SK-N-SH (cell line): ENCODE measurements around the gene IPO8.

Source experiments
- NFIC ChIP-seq: IDR thresholded peaks from 2 replicates; pipeline ENCODE4 v1.4.0; 2012; ENCODE audit warnings: borderline replicate concordance
- SMC3 ChIP-seq: IDR thresholded peaks from 2 replicates; pipeline ENCODE4 v1.6.1; 2012; ENCODE audit warnings: low read depth, low read length, improper control_type of control experiment
- TF ChIP-seq, protein P1 (sequence below): fragments of 200-600 bp; sonication (generic); IDR thresholded peaks from 2 replicates; pipeline ENCODE4 v1.6.1; 2017; ENCODE audit warnings: antibody characterized with exemption, mild to moderate bottlenecking, moderate library complexity

DNA sequence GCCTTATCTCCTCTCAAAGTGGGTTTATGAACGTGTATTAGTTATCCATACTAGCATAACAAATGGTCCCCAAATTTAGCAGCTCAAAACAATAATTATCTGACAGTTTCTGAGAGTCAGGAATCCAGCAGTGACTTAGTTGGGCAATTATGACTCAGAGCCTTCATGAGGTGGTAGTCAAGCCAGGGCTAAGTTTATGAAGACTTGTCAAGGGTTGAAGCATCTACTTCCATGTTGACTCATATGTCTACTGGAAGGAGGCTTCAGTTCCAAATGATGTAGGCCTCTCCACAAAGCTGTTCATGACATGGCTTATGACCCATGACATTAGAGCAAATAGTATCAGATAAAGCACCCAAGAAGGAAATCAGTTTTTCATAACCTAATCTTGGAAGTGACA is 73.2 kb downstream of the IPO8 start:
- TF ChIP-seq SMC3 (no peak), NFIC (no peak)
- TF ChIP-seq, protein P1, sequence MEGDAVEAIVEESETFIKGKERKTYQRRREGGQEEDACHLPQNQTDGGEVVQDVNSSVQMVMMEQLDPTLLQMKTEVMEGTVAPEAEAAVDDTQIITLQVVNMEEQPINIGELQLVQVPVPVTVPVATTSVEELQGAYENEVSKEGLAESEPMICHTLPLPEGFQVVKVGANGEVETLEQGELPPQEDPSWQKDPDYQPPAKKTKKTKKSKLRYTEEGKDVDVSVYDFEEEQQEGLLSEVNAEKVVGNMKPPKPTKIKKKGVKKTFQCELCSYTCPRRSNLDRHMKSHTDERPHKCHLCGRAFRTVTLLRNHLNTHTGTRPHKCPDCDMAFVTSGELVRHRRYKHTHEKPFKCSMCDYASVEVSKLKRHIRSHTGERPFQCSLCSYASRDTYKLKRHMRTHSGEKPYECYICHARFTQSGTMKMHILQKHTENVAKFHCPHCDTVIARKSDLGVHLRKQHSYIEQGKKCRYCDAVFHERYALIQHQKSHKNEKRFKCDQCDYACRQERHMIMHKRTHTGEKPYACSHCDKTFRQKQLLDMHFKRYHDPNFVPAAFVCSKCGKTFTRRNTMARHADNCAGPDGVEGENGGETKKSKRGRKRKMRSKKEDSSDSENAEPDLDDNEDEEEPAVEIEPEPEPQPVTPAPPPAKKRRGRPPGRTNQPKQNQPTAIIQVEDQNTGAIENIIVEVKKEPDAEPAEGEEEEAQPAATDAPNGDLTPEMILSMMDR = no peak
